HG03520 (cell line): ENCODE results near the gene CAMK2N1.
"Not testable (repeated sequence)": the region's sequence is repeated elsewhere in the genome, so short reads cannot be mapped to it uniquely, and the experiment has no call there.

Experiments
- ATAC-seq: cut with Tn5 transposase; IDR thresholded peaks from one replicate; pipeline ENCODE4 v1.9.1; 2021; ENCODE audit warnings: mild to moderate bottlenecking, moderate library complexity; ENCODE audit not compliant: unreplicated experiment

CAMK2N1 gene

DNA sequence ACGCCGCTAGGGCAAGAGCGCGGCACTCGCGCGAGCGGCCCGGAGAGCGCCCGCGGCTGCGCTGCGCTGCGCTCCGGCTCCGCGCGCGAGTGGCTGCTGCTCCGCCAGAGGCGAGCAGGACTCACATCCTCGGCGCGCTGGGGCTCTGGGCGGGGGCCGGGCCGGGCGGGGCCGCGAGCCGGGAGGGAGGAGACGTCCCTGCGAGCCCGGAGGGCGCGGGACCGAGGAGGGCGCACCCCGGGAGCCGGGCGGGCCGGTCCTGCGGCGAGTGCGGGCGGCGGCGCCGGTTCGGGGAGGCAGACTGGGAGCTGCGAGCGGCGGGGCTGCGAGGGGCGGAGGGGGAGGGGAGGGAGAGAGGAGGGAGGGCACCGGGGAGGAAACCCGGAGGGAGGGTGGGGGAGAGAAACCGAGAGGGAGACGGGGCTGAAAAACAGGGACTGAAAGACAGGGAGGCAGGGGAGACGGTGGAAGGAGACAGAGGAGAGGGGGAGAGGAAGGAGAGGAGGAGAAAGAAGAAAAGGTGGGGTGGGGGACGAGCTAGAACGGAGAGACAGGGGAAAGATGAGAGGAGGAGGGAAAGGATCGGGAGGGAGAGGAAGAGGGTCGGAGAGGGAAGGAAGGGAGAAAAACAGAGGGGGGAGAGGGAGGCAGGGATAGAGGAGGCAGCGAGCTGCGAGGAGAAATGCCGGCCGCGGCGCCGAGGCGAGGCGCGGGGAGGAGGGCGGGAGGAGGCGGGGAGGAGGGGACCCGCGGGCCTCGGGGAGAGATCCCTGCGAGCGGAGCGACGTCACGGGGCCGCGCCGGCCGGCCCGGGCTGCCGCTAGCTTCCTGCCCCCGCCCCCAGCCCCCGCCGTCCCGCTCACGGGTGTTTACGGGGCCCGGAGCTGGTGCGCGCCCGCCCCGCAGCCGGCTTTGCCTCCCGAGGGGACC lies at the start of gene CAMK2N1:
CAMK2N1 (minus strand) TSS at position 684 of the 930 bp plus-strand sequence. CDS start 831 bp downstream, outside the sequence.
- no peak for ATAC-seq

- ATAC-seq = no peak
Measured at GRCh38 chr1:20534659-20535417, 48.8 kb upstream of the CAMK2N1 start.

DNA sequence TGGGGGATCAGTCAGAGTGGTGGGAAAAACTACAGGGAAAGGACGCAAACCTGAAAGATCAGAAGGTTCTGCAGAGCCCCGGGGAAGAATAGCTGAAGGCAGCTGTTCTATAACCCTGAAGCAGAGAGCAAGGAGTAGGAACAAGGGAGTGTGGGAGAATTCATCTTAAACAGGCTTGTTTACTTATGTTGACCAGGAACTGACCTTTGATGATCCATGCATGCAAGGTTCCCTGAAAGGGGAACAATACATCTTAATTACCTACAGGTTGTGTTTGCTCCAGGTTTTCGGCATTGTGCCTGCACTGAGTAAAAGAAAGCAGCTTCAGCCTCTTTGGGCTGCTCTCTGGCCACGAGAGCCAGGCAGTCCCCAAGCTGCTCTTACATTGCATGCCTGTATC lies 47.6 kb upstream of the CAMK2N1 start:
- ATAC-seq = no peak

GRCh38 chr1:20530901-20531300 lies 44.9 kb upstream of the CAMK2N1 start:
- no peak for ATAC-seq

DNA sequence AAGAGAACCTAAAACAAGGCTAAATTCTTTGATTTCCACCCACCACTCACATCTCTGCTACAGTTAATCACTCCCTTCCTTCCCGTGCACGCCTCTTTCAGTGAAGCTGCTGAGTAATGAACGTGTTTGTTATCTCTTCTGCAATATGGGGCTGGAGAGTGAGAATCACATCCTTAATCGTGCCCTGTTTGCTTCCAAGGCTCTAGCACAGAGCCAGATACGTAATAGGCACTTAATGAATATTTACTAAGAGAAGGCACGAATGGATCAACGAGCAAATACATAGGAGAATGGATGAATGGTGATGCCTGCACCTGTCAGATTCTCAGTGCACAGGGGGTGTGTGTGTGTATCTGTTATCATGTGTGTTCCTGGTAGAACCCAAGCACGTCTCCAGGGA lies 44.3 kb upstream of the CAMK2N1 start:
- no peak for ATAC-seq

DNA sequence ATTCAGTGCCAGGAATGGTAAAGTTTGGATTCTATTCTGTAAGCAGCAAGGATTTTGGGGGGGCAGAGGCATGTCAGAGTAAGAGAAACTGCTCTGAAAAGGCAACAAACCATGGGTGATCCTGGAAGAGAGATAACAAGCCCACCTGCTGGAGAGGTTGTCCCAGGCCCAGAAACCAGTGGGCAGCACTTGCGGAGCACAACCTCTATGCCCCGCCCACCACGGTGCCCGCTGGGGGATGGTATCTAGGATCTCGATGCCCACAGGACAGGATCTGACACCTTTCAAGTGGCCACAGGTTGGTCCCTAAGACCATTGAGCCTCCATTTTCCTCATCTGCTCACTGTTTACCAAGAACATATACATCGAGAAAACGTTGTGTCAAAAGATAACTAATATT lies 42.2 kb upstream of the CAMK2N1 start:
- no peak for ATAC-seq

DNA sequence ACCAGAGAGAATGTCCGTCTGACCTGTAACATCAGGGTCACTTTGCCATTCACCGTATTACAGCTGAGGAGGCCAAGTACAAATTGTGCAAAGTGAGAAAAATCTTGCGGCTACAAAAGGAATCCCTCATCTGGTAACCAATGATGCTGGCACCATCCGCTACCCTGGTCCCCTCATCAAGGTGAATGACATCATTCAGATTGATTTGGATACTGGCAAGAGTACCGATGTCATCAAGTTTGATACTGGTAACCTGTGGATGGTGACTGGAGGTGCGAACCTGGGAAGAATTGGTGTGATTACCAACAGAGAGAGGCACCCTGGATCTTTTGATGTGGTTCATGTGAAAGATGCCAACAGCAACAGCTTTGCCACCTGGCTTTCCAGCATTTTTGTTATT lies 40.3 kb upstream of the CAMK2N1 start:
- no peak for ATAC-seq

GRCh38 chr1:20521960-20522861 lies 36.2 kb upstream of the CAMK2N1 start:
- ATAC-seq = no peak

DNA sequence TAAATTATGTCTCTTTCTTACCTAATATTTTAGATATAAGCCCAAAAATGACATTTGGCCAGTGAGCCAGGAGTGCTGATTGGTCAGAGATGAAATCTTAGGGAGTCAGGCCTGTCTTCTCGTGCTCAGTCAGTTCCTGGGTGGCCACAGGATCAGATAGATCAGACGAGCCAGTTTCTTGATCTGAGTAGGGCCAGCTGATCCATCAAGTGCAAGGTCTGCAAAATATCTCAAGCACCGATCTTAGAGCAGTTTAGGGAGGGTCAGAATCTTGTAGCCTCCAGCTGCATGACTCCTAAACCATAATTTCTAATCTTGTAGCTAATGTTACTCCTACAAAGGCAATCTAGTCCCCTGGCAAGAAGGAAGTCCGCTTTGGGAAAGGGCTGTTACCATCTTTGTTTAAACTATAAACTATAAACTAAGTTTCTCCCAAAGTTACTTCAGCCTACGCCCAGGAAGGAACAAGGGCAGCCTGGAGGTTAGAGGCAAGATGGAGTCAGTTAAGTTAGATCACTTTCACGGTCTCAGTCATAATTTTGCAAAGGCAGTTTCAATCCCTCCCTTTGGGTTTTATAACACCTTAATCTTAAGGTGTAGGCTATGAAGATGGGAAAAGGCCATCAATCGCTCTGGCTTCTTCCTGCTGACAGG lies 33.7 kb upstream of the CAMK2N1 start:
- not testable (repeated sequence) for ATAC-seq

GRCh38 chr1:20511518-20512428 lies 25.8 kb upstream of the CAMK2N1 start:
- ATAC-seq = no peak

GRCh38 chr1:20508411-20508771 lies 22.4 kb upstream of the CAMK2N1 start:
- no peak for ATAC-seq

- peak; percentile 87 for ATAC-seq
Measured at GRCh38 chr1:20507564-20508410, 21.8 kb upstream of the CAMK2N1 start, which contains the start of gene MUL1. MUL1 (minus strand) TSS chr1:20508151; CDS start chr1:20508024, 127 bp downstream.

GRCh38 chr1:20507248-20507563 lies 21.2 kb upstream of the CAMK2N1 start:
- ATAC-seq = no peak

DNA sequence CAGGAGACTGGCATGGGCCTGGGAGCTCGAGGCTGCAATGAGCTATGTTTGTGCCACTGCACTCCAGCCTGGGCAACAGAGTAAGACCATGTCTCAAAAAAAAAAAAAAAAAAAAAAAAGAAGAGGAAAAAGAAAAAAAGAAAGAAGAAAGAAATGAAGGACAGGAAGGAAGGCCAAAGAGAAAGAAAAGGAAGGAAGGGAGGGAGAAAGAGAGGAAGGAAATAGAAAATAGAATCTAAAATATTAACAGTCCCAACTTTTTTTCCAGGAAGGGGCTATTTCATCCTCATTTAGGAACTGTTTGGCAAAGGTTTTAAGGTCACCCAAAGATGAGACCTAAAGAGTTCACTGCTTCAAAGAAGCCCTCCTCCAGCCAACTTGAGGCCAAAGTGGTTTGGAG lies 19.5 kb upstream of the CAMK2N1 start:
- no peak for ATAC-seq

- ATAC-seq = no peak
Measured at GRCh38 chr1:20500716-20501115, 14.7 kb upstream of the CAMK2N1 start.

GRCh38 chr1:20499718-20500117 lies 13.7 kb upstream of the CAMK2N1 start:
- ATAC-seq = no peak

GRCh38 chr1:20499105-20499504 lies 13.1 kb upstream of the CAMK2N1 start:
- no peak for ATAC-seq

- ATAC-seq = no peak
Measured at GRCh38 chr1:20498116-20498515, 12.1 kb upstream of the CAMK2N1 start.

DNA sequence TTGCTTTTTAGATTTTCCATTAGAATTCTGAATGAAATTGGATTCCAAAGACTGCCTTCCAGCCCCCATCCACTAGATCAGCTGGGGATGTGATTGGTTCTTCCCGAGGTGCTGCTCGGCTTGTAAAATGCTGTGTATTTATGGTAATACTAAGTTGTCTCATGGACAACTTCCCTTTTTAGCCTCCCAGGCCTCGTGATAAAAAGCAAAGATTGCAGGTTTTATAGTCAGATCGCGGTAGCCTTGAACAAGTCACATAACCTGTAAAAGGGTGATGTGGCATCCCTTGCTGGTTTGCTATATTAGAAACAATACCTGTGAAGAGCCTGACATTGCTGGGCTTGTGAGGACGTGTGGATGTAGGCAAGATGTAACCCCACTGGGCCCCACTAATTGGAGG lies 11.5 kb upstream of the CAMK2N1 start:
- ATAC-seq = no peak
